OCI-LY7 (cell line): Measurements from ENCODE around the gene MEGF8. TPM values are rescaled to one million over a fixed set of nuclear protein-coding genes. Genes with fewer than 3 reads are reported as not detected.

Experiments
- BruUV-seq: library from RNA; stranded (reverse); fragments of 400-500 nt; replicated peaks from 2 replicates; lab custom pipeline; 2021; lab: Mats Ljungman, UMichigan
- CTCF ChIA-PET: fragments of 300-600 bp; sonication (Branson Sonifier 250); formaldehyde crosslinking; loops from one replicate; lab custom pipeline; 2022; ENCODE audit warnings: antibody characterized with exemption; ENCODE audit not compliant: unreplicated experiment; lab: Charles Lee
- POLR2A ChIA-PET: fragments of 300-600 bp; sonication (Branson Sonifier 250); formaldehyde crosslinking; loops from one replicate; lab custom pipeline; 2022; ENCODE audit warnings: antibody characterized with exemption; lab: Charles Lee
- DNase-seq: peaks from one replicate; pipeline ENCODE4 v3.0.0-alpha.2; 2015; ENCODE audit warnings: low spot score
- H2AFZ ChIP-seq: fragments of 200-600 bp; sonication (generic), shearing (Covaris generic); 2 replicates; pipeline ENCODE4 v1.6.1; 2014; ENCODE audit warnings: mild to moderate bottlenecking, antibody characterized with exemption, low read length, moderate library complexity
- H3K27ac ChIP-seq: fragments of 200-600 bp; sonication (generic); 2 replicates; pipeline ENCODE4 v1.5.1; 2014; ENCODE audit warnings: mixed run types, low read depth, mild to moderate bottlenecking, moderate library complexity, low read length, inconsistent platforms; ENCODE audit not compliant: poor library complexity, severe bottlenecking
- H3K36me3 ChIP-seq: fragments of 200-600 bp; sonication (generic); 2 replicates; pipeline ENCODE4 v1.6.1; 2014; ENCODE audit warnings: mild to moderate bottlenecking, antibody characterized with exemption, low read length, moderate library complexity, mixed read lengths; ENCODE audit not compliant: insufficient read depth
- H3K4me1 ChIP-seq: fragments of 200-600 bp; sonication (generic); 2 replicates; pipeline ENCODE4 v1.5.1; 2014; ENCODE audit warnings: mild to moderate bottlenecking, low read length; ENCODE audit not compliant: insufficient read depth, poor library complexity, severe bottlenecking
- H3K4me2 ChIP-seq: fragments of 200-600 bp; sonication (generic); 2 replicates; pipeline ENCODE4 v1.6.1; 2014; ENCODE audit warnings: mild to moderate bottlenecking, low read length
- H3K4me3 ChIP-seq: fragments of 200-600 bp; sonication (generic); 2 replicates; pipeline ENCODE4 v1.5.1; 2014; ENCODE audit warnings: mild to moderate bottlenecking, low read depth, low read length; ENCODE audit not compliant: poor library complexity, severe bottlenecking
- H3K79me2 ChIP-seq: fragments of 200-600 bp; sonication (generic); 2 replicates; pipeline ENCODE4 v1.6.1; 2016; ENCODE audit warnings: low read depth, mild to moderate bottlenecking, low read length, moderate library complexity, mixed read lengths; ENCODE audit not compliant: insufficient read depth
- H3K9me2 ChIP-seq: fragments of 200-600 bp; sonication (generic); 2 replicates; pipeline ENCODE4 v1.6.1; 2016; ENCODE audit warnings: mild to moderate bottlenecking, low read length, mixed read lengths; ENCODE audit not compliant: insufficient read depth
- H3K9me3 ChIP-seq: fragments of 200-600 bp; sonication (generic); 2 replicates; pipeline ENCODE4 v1.6.1; 2014; ENCODE audit warnings: mild to moderate bottlenecking, mixed run types, low read length, mixed read lengths
- H4K20me1 ChIP-seq: fragments of 200-600 bp; sonication (generic); 2 replicates; pipeline ENCODE4 v1.6.1; 2014; ENCODE audit warnings: mild to moderate bottlenecking, antibody characterized with exemption, low read length, moderate library complexity, mixed read lengths; ENCODE audit not compliant: insufficient read depth
- CTCF ChIP-seq: fragments of 200-600 bp; sonication (generic); conservative IDR thresholded peaks from 2 replicates; pipeline ENCODE4 v1.5.1; 2014; ENCODE audit warnings: mild to moderate bottlenecking, antibody characterized with exemption, low read length, moderate library complexity, mixed read lengths
- EZH2phosphoT487 ChIP-seq: fragments of 200-600 bp; sonication (generic); IDR thresholded peaks from 2 replicates; pipeline ENCODE4 v1.6.1; 2018; ENCODE audit warnings: low read depth, borderline replicate concordance, mild to moderate bottlenecking, mixed run types, antibody characterized with exemption, low read length, moderate library complexity, mixed read lengths
- intact Hi-C: fragments of 100-400 bp; cut with micrococcal nuclease; formaldehyde crosslinking; loops from one replicate; pipeline ENCODE4 v1.10.0; 2022; ENCODE audit not compliant: unreplicated experiment
- total RNA-seq, 2 experiments: library from RNA; depleted of rRNA in 1 of 2; stranded (reverse); fragments of >200 nt in 1 of 2; shearing (Covaris generic) in 1 of 2; gene quantifications; 2 replicates each; pipeline ENCODE4 v1.2.3, GENCODE V29; 2014 to 2022

The MEGF8 gene
- total RNA-seq, 2 experiments from 2014 or later, result 10.5 to 14.7 TPM

GRCh38 chr19:42411581-42412178 is 86.2 kb downstream of the MEGF8 start:
- no peak for TF ChIP-seq EZH2phosphoT487
- no peak for TF ChIP-seq CTCF
- H3K9me2 ChIP-seq, result no peaks in the 10 kb centered on the region
- BruUV-seq, result no TSS peak
- no peaks in the 10 kb centered on the region for H3K9me3 ChIP-seq
- H3K4me2 ChIP-seq, result no peak overlapping the region
- H3K27ac ChIP-seq, result no peak overlapping the region
- H3K79me2 ChIP-seq, result no peaks in the 10 kb centered on the region
- H3K4me1 ChIP-seq, result no peaks in the 10 kb centered on the region
- DNase-seq, result no peak
- intact Hi-C loops, result no loop called here
- no peak overlapping the region for H3K4me3 ChIP-seq
- H4K20me1 ChIP-seq, result no peaks in the 10 kb centered on the region
- H3K36me3 ChIP-seq, result peaks cover 51% of the 10 kb centered on the region
- CTCF ChIA-PET, result no interaction called here
- H2AFZ ChIP-seq, result no peak overlapping the region
- POLR2A ChIA-PET, result no interaction called here

GRCh38 chr19:42412227-42412626 is 86.8 kb downstream of the MEGF8 start:
- Histone ChIP-seq H3K9me3 (no peaks in the 10 kb centered on the region), H3K4me3 (no peak overlapping the region), H3K9me2 (no peaks in the 10 kb centered on the region), H3K4me1 (no peaks in the 10 kb centered on the region), H3K4me2 (no peak overlapping the region), H2AFZ (no peak overlapping the region), H3K27ac (no peak overlapping the region), H4K20me1 (no peaks in the 10 kb centered on the region), H3K36me3 (peaks cover 46% of the 10 kb centered on the region), H3K79me2 (no peaks in the 10 kb centered on the region)
- TF ChIP-seq EZH2phosphoT487, result no peak
- TF ChIP-seq CTCF, result no peak
- no peak for DNase-seq
- intact Hi-C loops, result no loop called here
- BruUV-seq, result no TSS peak
- CTCF ChIA-PET, result no interaction called here
- POLR2A ChIA-PET, result no interaction called here

- TF ChIP-seq CTCF (no peak), EZH2phosphoT487 (no peak)
- no peak for DNase-seq
- intact Hi-C loops, result no loop called here
- Histone ChIP-seq H3K36me3 (peaks cover 43% of the 10 kb centered on the region), H4K20me1 (no peaks in the 10 kb centered on the region), H3K4me3 (no peak overlapping the region), H3K4me2 (no peak overlapping the region), H2AFZ (no peak overlapping the region), H3K9me2 (no peaks in the 10 kb centered on the region), H3K9me3 (no peaks in the 10 kb centered on the region), H3K79me2 (no peaks in the 10 kb centered on the region), H3K27ac (no peak overlapping the region), H3K4me1 (no peaks in the 10 kb centered on the region)
- BruUV-seq, result no TSS peak
- POLR2A ChIA-PET, result no interaction called here
- CTCF ChIA-PET, result no interaction called here
Measured at GRCh38 chr19:42412661-42413076, 87.2 kb downstream of the MEGF8 start.
